A549 (cell line): ENCODE measurements around the gene HHATL. TPM values are rescaled to one million over a fixed set of nuclear protein-coding genes. Genes with fewer than 3 reads are reported as not detected.

Experiments
- ATAC-seq, 2 experiments: fragments of 200-7000 bp in 1 of 2; fragments of >200 bp in 1 of 2; cut with Nextera tagmentation in 1 of 2; cut with Tn5 transposase in 1 of 2; 3 replicates each; pipeline versions ENCODE4 v1.8.0 to v1.9.1; 2018 to 2020; ENCODE audit warnings: mild to moderate bottlenecking in 1 of 2, moderate library complexity in 1 of 2
- CTCF ChIA-PET: fragments of 300-600 bp; sonication (Branson Sonifier 250); formaldehyde crosslinking; extraction: SDS; loops from one replicate; lab custom pipeline; 2021; ENCODE audit warnings: antibody characterized with exemption, inconsistent platforms; lab: Yijun Ruan, JAX
- POLR2A ChIA-PET: fragments of 350-600 bp; formaldehyde crosslinking; extraction: SDS; loops from one replicate; lab custom pipeline; 2021; ENCODE audit warnings: antibody characterized with exemption, inconsistent platforms; lab: Yijun Ruan, JAX
- DNase-seq, 2 experiments: peaks; one replicate each; pipeline versions ENCODE4 v3.0.0 to v3.0.0-alpha.2; 2011 to 2016; ENCODE audit warnings: low read depth in 1 of 2, low spot score in 1 of 2
- FAIRE-seq: peaks from 2 replicates; lab custom pipeline; 2011; peaks lifted over from hg19 to GRCh38; lab: Jason Lieb, UNC
- H3K27ac ChIP-seq, 2 experiments: fragments of >200 bp; sonication (Bioruptor Twin); formaldehyde crosslinking; 3 replicates each; pipeline ENCODE4 v1.5.1; 2016 to 2017
- H3K4me1 ChIP-seq: fragments of >200 bp; sonication (Bioruptor Twin); formaldehyde crosslinking; 3 replicates; pipeline ENCODE4 v1.6.1; 2016
- H3K4me2 ChIP-seq: fragments of >200 bp; sonication (Bioruptor Twin); formaldehyde crosslinking; 3 replicates; pipeline ENCODE4 v1.6.1; 2016
- H3K4me3 ChIP-seq: fragments of >200 bp; sonication (Bioruptor Twin); formaldehyde crosslinking; 3 replicates; pipeline ENCODE4 v1.5.1; 2016
- H3K9me3 ChIP-seq: fragments of >200 bp; sonication (Bioruptor Twin); formaldehyde crosslinking; 3 replicates; pipeline ENCODE4 v1.6.1; 2016
- BCL3 ChIP-seq: fragments of >200 bp; sonication (Bioruptor Twin); formaldehyde crosslinking; IDR thresholded peaks from 3 replicates; pipeline ENCODE4 v1.6.1; 2016
- BHLHE40 ChIP-seq: IDR thresholded peaks from 2 replicates; pipeline ENCODE4 v1.6.1; 2012; ENCODE audit warnings: low read depth, low read length, inconsistent platforms
- CBX2 ChIP-seq: fragments of 200-600 bp; sonication (generic); IDR thresholded peaks from 2 replicates; pipeline ENCODE4 v1.6.1; 2016; ENCODE audit warnings: low read depth, mild to moderate bottlenecking, borderline replicate concordance
- CHD2 ChIP-seq: fragments of 150-350 bp; IDR thresholded peaks from 2 replicates; pipeline ENCODE4 v1.6.1; 2014; ENCODE audit warnings: low read length; ENCODE audit not compliant: partially characterized antibody
- E2F6 ChIP-seq: IDR thresholded peaks from 2 replicates; pipeline ENCODE4 v1.6.1; 2012; ENCODE audit warnings: low read depth, borderline replicate concordance
- ELK1 ChIP-seq: fragments of 150-350 bp; IDR thresholded peaks from 2 replicates; pipeline ENCODE4 v1.6.1; 2014; ENCODE audit warnings: low read depth, mild to moderate bottlenecking, low read length
- FOSB ChIP-seq: fragments of 250-450 bp; sonication (Bioruptor Pico); IDR thresholded peaks from 2 replicates; pipeline ENCODE4 v1.5.0; 2020; ENCODE audit warnings: mild to moderate bottlenecking, moderate library complexity
- HDAC2 ChIP-seq: fragments of 200-600 bp; sonication (generic); IDR thresholded peaks from 2 replicates; pipeline ENCODE4 v1.6.1; 2016
- HES2 ChIP-seq: fragments of >200 bp; sonication (Bioruptor Twin); formaldehyde crosslinking; IDR thresholded peaks from 2 replicates; pipeline ENCODE4 v1.6.1; 2016
- HEYL ChIP-seq: fragments of 250-450 bp; sonication (Bioruptor Pico); IDR thresholded peaks from 2 replicates; pipeline ENCODE4 v1.8.0; 2021; ENCODE audit warnings: mild to moderate bottlenecking, moderate library complexity
- HOXA7 ChIP-seq: fragments of 250-450 bp; sonication (Bioruptor Pico); IDR thresholded peaks from 2 replicates; pipeline ENCODE4 v1.5.0; 2020; ENCODE audit warnings: mild to moderate bottlenecking, moderate library complexity
- JUN ChIP-seq, 2 experiments: fragments of >200 bp; sonication (Bioruptor Twin); formaldehyde crosslinking; IDR thresholded peaks; 2 replicates in 1 of 2; 3 replicates in 1 of 2; pipeline ENCODE4 v1.6.1; 2016 to 2017
- JUNB ChIP-seq: fragments of >200 bp; sonication (Bioruptor Twin); formaldehyde crosslinking; IDR thresholded peaks from 2 replicates; pipeline ENCODE4 v1.6.1; 2016
- KDM5A ChIP-seq: fragments of 200-600 bp; sonication (generic); IDR thresholded peaks from 2 replicates; pipeline ENCODE4 v1.6.1; 2016; ENCODE audit warnings: antibody characterized with exemption, mild to moderate bottlenecking
- MAFK ChIP-seq: fragments of 450-650 bp; IDR thresholded peaks from 2 replicates; pipeline ENCODE4 v1.6.1; 2014; ENCODE audit not compliant: partially characterized antibody
- MAX ChIP-seq: IDR thresholded peaks from 2 replicates; pipeline ENCODE4 v1.6.1; 2012
- NFE2L2 ChIP-seq: fragments of 150-350 bp; conservative IDR thresholded peaks from 2 replicates; pipeline ENCODE4 v1.6.1; 2014; ENCODE audit warnings: low read length
- PHF8 ChIP-seq: fragments of 200-600 bp; sonication (generic); IDR thresholded peaks from 2 replicates; pipeline ENCODE4 v1.6.1; 2016; ENCODE audit warnings: low read depth, mild to moderate bottlenecking, antibody characterized with exemption, moderate library complexity, borderline replicate concordance
- RARB ChIP-seq: fragments of 250-450 bp; sonication (Bioruptor Pico); IDR thresholded peaks from 2 replicates; pipeline ENCODE4 v1.8.0; 2021; ENCODE audit warnings: mild to moderate bottlenecking, moderate library complexity
- REST ChIP-seq: fragments of 200-600 bp; sonication (generic); IDR thresholded peaks from 2 replicates; pipeline ENCODE4 v1.6.1; 2016; ENCODE audit warnings: antibody characterized with exemption, mild to moderate bottlenecking, moderate library complexity
- RFX5 ChIP-seq: fragments of 450-650 bp; IDR thresholded peaks from 2 replicates; pipeline ENCODE4 v1.7.1; 2014; ENCODE audit warnings: antibody characterized with exemption, mild to moderate bottlenecking, moderate library complexity
- TP53 ChIP-seq: fragments of 250-450 bp; sonication (Bioruptor Pico); IDR thresholded peaks from 2 replicates; pipeline ENCODE4 v1.5.0; 2021; ENCODE audit warnings: mild to moderate bottlenecking, moderate library complexity
- ZC3H11A ChIP-seq: fragments of 450-650 bp; IDR thresholded peaks from 2 replicates; pipeline ENCODE4 v1.6.1; 2014; ENCODE audit warnings: antibody characterized with exemption, mild to moderate bottlenecking
- ZNF302 ChIP-seq: fragments of 250-450 bp; sonication (Bioruptor Pico); IDR thresholded peaks from 2 replicates; pipeline ENCODE4 v1.9.0; 2021; ENCODE audit warnings: inconsistent platforms, mild to moderate bottlenecking, moderate library complexity
- WGBS: methylation state at CpG from one replicate; pipeline ENCODE4 v1.1.6; 2017; ENCODE audit errors: missing lambda C conversion rate; 5-methylcytosine and 5-hydroxymethylcytosine counted together
- polyA plus RNA-seq, 4 experiments: library from polyadenylated mRNA; depleted of rRNA in 3 of 4; stranded (reverse); fragments of >200 nt; fragmentation: RNase III in 1 of 4; extraction: RNeasy Plus Mini Kit Qiagen cat#74134 plus additional on column Dnase treatment in 1 of 4; gene quantifications; 2 replicates in 3 of 4; 3 replicates in 1 of 4; pipeline ENCODE4 v1.2.3, GENCODE V29; 2011 to 2017

Gene HHATL
- polyA plus RNA-seq, 2 of the 4 experiments (the other 2 are of a cell fraction): not detected

GRCh38 chr3:42673082-42673481, 29.5 kb downstream of the HHATL start:
- POLR2A ChIA-PET: no interaction called here
- ATAC-seq (no peak), DNase-seq (no peak), FAIRE-seq (no peak)
- Histone ChIP-seq H3K9me3 (peaks cover 10% of the 10 kb centered on the region; the same call in 2 of the 3 replicates), H3K4me2 (no peak overlapping the region), H3K27ac (no peak overlapping the region), H3K4me3 (no peak overlapping the region), H3K4me1 (no peaks in the 10 kb centered on the region)
- TF ChIP-seq PHF8 (no peak), HOXA7 (no peak), CHD2 (no peak), FOSB (CRISPR knock-in tag) (no peak), CBX2 (no peak), ELK1 (no peak), NFE2L2 (no peak), MAFK (no peak), KDM5A (no peak), REST (no peak), BHLHE40 (no peak), E2F6 (no peak), HEYL (no peak), JUNB (no peak), HES2 (no peak), BCL3 (no peak), RARB (no peak), JUN (IDR thresholded peaks at IDR 0.05) (no peak)
- CTCF ChIA-PET: no interaction called here

GRCh38 chr3:42672515-42672914, 30.1 kb downstream of the HHATL start:
- no peak for TF ChIP-seq TP53 (CRISPR knock-in tag)
- TF ChIP-seq HDAC2: no peak
- no peak for TF ChIP-seq MAX
- TF ChIP-seq ZC3H11A: no peak
- TF ChIP-seq RFX5: no peak
- no peak for TF ChIP-seq ZNF302 (CRISPR knock-in tag)
- ATAC-seq (no peak), FAIRE-seq (no peak), DNase-seq (no peak)
- CTCF ChIA-PET: interaction anchor here (0.7 kb wide), 1 partner anchor 8 kb away, joined by 3 read pairs; no protein-coding TSS in a partner anchor
- Histone ChIP-seq H3K27ac (no peak overlapping the region), H3K4me2 (no peak overlapping the region), H3K4me3 (no peak overlapping the region), H3K9me3 (peaks cover 10% of the 10 kb centered on the region; the same call in 2 of the 3 replicates), H3K4me1 (no peaks in the 10 kb centered on the region)
- POLR2A ChIA-PET: no interaction called here
- WGBS: 0% methylated on average over 1 of the region's 1 CpG
